HepG2 (cell line): Measurements from ENCODE around the gene RPP25L. TPM values are rescaled to one million over a fixed set of nuclear protein-coding genes. Genes with fewer than 3 reads are reported as not detected.
A peak's percentile ranks its signal among the peaks of the same experiment; 100 is the strongest.

Experiments
- ATAC-seq: fragments of 200-7000 bp; cut with Tn5 transposase; 3 replicates; pipeline ENCODE4 v1.9.1; 2020; ENCODE audit warnings: mild to moderate bottlenecking, moderate library complexity
- BruUV-seq: library from RNA; stranded (reverse); fragments of 400-500 nt; replicated peaks from 2 replicates; lab custom pipeline; 2021; lab: Mats Ljungman, UMichigan
- CTCF ChIA-PET: fragments of 300-600 bp; formaldehyde crosslinking; extraction: SDS; loops from one replicate; lab custom pipeline; 2021; ENCODE audit warnings: low total read pairs, inconsistent platforms, low intra/inter-chr PET ratio; lab: Yijun Ruan, JAX
- POLR2A ChIA-PET: fragments of 350-600 bp; sonication (Branson Sonifier 250); formaldehyde crosslinking; loops from one replicate; lab custom pipeline; 2020; ENCODE audit warnings: antibody characterized with exemption, inconsistent platforms; lab: Yijun Ruan, JAX
- DNase-seq: peaks from one replicate; pipeline ENCODE4 v3.0.0-alpha.2; 2015; ENCODE audit warnings: low spot score
- FAIRE-seq: peaks from 3 replicates; lab custom pipeline; 2011; peaks lifted over from hg19 to GRCh38; lab: Jason Lieb, UNC
- H2AFZ ChIP-seq: one replicate; pipeline ENCODE4 v1.6.1; 2011; ENCODE audit warnings: low read length, inconsistent platforms
- H3K27ac ChIP-seq: fragments of 300-600 bp; 3 replicates; pipeline ENCODE4 v1.8.0; 2011; ENCODE audit warnings: mixed run types, mild to moderate bottlenecking, mixed read lengths, low read length, inconsistent platforms; ENCODE audit not compliant: insufficient read depth; ENCODE audit errors: extremely low read length
- H3K27me3 ChIP-seq, 2 experiments: fragments of 200-600 bp in 1 of 2; 2 replicates in 1 of 2; 3 replicates in 1 of 2; pipeline versions ENCODE4 v1.6.0 to v1.8.0; 2011; ENCODE audit warnings: low read length in 2 of 2, mild to moderate bottlenecking in 2 of 2, moderate library complexity in 2 of 2, inconsistent platforms in 1 of 2; ENCODE audit not compliant: insufficient read depth in 2 of 2, control insufficient read depth in 1 of 2
- H3K36me3 ChIP-seq, 2 experiments: fragments of 200-600 bp in 1 of 2; replicated peaks in 1 of 2; 2 replicates in 1 of 2; 3 replicates in 1 of 2; pipeline versions ENCODE4 v1.5.1 to v1.8.0; 2011; ENCODE audit warnings: low read length in 2 of 2, inconsistent platforms in 1 of 2; ENCODE audit not compliant: insufficient read depth in 2 of 2, control insufficient read depth in 1 of 2
- H3K4me1 ChIP-seq: 2 replicates; pipeline ENCODE4 v1.5.1; 2012; ENCODE audit warnings: low read length, inconsistent platforms; ENCODE audit not compliant: insufficient read depth
- H3K4me2 ChIP-seq: 2 replicates; pipeline ENCODE4 v1.6.0; 2011; ENCODE audit warnings: low read depth, low read length, inconsistent platforms
- H3K4me3 ChIP-seq, 3 experiments: fragments of 200-600 bp in 1 of 3; sonication (generic), shearing (Covaris generic) in 1 of 3; replicated peaks in 1 of 3; 2 replicates each; pipeline ENCODE4 v1.5.1; 2011 to 2016; ENCODE audit warnings: low read length in 3 of 3, inconsistent platforms in 2 of 3, low read depth in 2 of 3, mild to moderate bottlenecking in 2 of 3, control low read depth in 1 of 3, mixed read lengths in 1 of 3; ENCODE audit not compliant: insufficient read depth in 1 of 3
- H3K79me2 ChIP-seq: one replicate; pipeline ENCODE4 v1.6.1; 2011; ENCODE audit warnings: low read length, inconsistent platforms; ENCODE audit not compliant: insufficient read depth
- H3K9ac ChIP-seq: 2 replicates; pipeline ENCODE4 v1.6.0; 2011; ENCODE audit warnings: mild to moderate bottlenecking, low read depth, low read length, inconsistent platforms; ENCODE audit not compliant: insufficient read depth
- H3K9me3 ChIP-seq: 2 replicates; pipeline ENCODE4 v1.5.1; 2012; ENCODE audit warnings: mild to moderate bottlenecking, low read length
- H4K20me1 ChIP-seq: 2 replicates; pipeline ENCODE4 v1.6.0; 2011; ENCODE audit warnings: inconsistent platforms, mild to moderate bottlenecking, low read length, moderate library complexity; ENCODE audit not compliant: insufficient read depth
- AGO2 ChIP-seq: fragments of 200-400 bp; formaldehyde crosslinking; optimal IDR thresholded peaks from 2 replicates; pipeline ENCODE3; 2017; ENCODE audit warnings: mild to moderate bottlenecking, low read depth, low read length, moderate library complexity
- ARID5B ChIP-seq: IDR thresholded peaks from 2 replicates; pipeline ENCODE4 v1.4.0; 2020; ENCODE audit warnings: mild to moderate bottlenecking, missing genetic modification reagents
- ATF7 ChIP-seq, 2 experiments: fragments of 450-650 bp in 1 of 2; sonication (generic) in 1 of 2; formaldehyde crosslinking in 1 of 2; IDR thresholded peaks; 2 replicates each; pipeline versions ENCODE4 v1.4.0 to v1.6.1; 2016 to 2020; ENCODE audit warnings: antibody characterized with exemption in 1 of 2, mild to moderate bottlenecking in 1 of 2, missing genetic modification reagents in 1 of 2
- CBX5 ChIP-seq: sonication (generic); formaldehyde crosslinking; IDR thresholded peaks from 2 replicates; pipeline ENCODE4 v1.4.0; 2020; ENCODE audit warnings: missing genetic modification reagents, borderline replicate concordance
- KLF16 ChIP-seq, 2 experiments: sonication (generic) in 1 of 2; formaldehyde crosslinking in 1 of 2; IDR thresholded peaks; 2 replicates each; pipeline versions ENCODE4 v1.6.1 to v1.8.0; 2016 to 2023; ENCODE audit warnings: missing genetic modification reagents in 2 of 2, missing compliant biosample characterization in 1 of 2
- KLF9 ChIP-seq: IDR thresholded peaks from 2 replicates; pipeline ENCODE4 v1.6.1; 2016; ENCODE audit warnings: low read depth
- SRF ChIP-seq: IDR thresholded peaks from 2 replicates; pipeline ENCODE4 v1.6.1; 2011; ENCODE audit warnings: mild to moderate bottlenecking, low read depth, low read length, moderate library complexity
- TOPORS ChIP-seq: sonication (generic); formaldehyde crosslinking; IDR thresholded peaks from 2 replicates; pipeline ENCODE4 v1.8.0; 2023; ENCODE audit warnings: mild to moderate bottlenecking, missing genetic modification reagents
- ZBTB38 ChIP-seq: sonication (generic); formaldehyde crosslinking; IDR thresholded peaks from 2 replicates; pipeline ENCODE4 v1.5.1; 2020; ENCODE audit warnings: mild to moderate bottlenecking, missing genetic modification reagents
- ZBTB42 ChIP-seq: sonication (generic); formaldehyde crosslinking; IDR thresholded peaks from 2 replicates; pipeline ENCODE4 v1.5.0; 2020; ENCODE audit warnings: mild to moderate bottlenecking, missing genetic modification reagents
- ZNF274 ChIP-seq: sonication (generic); formaldehyde crosslinking; IDR thresholded peaks from 2 replicates; pipeline ENCODE4 v1.5.1; 2020; ENCODE audit warnings: mild to moderate bottlenecking, missing genetic modification reagents
- ZNF577 ChIP-seq: sonication (generic); formaldehyde crosslinking; IDR thresholded peaks from 2 replicates; pipeline ENCODE4 v1.4.0; 2020; ENCODE audit warnings: mild to moderate bottlenecking, low read depth, missing genetic modification reagents, borderline replicate concordance
- WGBS: methylation state at CpG from one replicate; pipeline ENCODE4 v1.1.6; 2017; ENCODE audit warnings: low lambda C conversion rate; 5-methylcytosine and 5-hydroxymethylcytosine counted together
- in situ Hi-C: cut with HindIII; loops from 2 replicates; pipeline ENCODE4 v1.10.0; 2017; ENCODE audit warnings: low pct_unique_long_range_greater_than_20kb; ENCODE audit not compliant: extremely low pct_ligation_motif_present
- intact Hi-C: fragments of 100-400 bp; cut with micrococcal nuclease; formaldehyde crosslinking; loops from one replicate; pipeline ENCODE4 v1.10.0; 2022; ENCODE audit not compliant: unreplicated experiment
- polyA plus RNA-seq, 8 experiments: library from polyadenylated mRNA; depleted of rRNA in 3 of 8; stranded (reverse) in 7 of 8; unstranded in 1 of 8; fragments of >200 nt; fragmentation: Illumina TruSeq in 4 of 8; extraction: Trizol in 4 of 8; gene quantifications; 2 replicates each; pipeline versions ENCODE4 v1.2.1 to v1.2.3, GENCODE V29; 2011 to 2016; ENCODE audit warnings: low read depth in 4 of 8, missing spikeins in 1 of 8, mixed read lengths in 1 of 8; ENCODE audit not compliant: insufficient read depth in 1 of 8
- total RNA-seq, 5 experiments: library from RNA; depleted of rRNA; stranded (reverse); fragments of >200 nt; fragmentation: Illumina TruSeq; extraction: Trizol; gene quantifications; 2 replicates each; pipeline ENCODE4 v1.2.3, GENCODE V29; 2016; ENCODE audit warnings: low read depth in 1 of 5

Gene RPP25L
- total and polyA plus RNA-seq, 2 of the 13 experiments (the other 11 are each of a cell fraction or from before 2014, with no cell fraction given), result 24.5 to 27.3 TPM

- Histone ChIP-seq H3K27ac (no peak overlapping the region), H3K9ac (peak overlapping the region; percentile 95), H3K4me2 (peak overlapping the region; percentile 77)
Measured at GRCh38 chr9:34610434-34611206, 1.3 kb downstream of the RPP25L start.

GRCh38 chr9:34607331-34607730 lies 4.6 kb downstream of the RPP25L start:
- in situ Hi-C loops, result no loop called here
- DNase-seq (no peak), ATAC-seq (no peak), FAIRE-seq (no peak)
- H3K79me2 ChIP-seq, result peaks cover 6% of the 10 kb centered on the region
- intact Hi-C loops, result no loop called here
- no peak for TF ChIP-seq TOPORS
- no peak for TF ChIP-seq KLF9 (CRISPR knock-in tag)
- TF ChIP-seq ARID5B (CRISPR knock-in tag), result no peak
- 0 out of 4 replicates have a peak, but pooled peaks of 1 of the 2 experiments have one; percentile 2 for TF ChIP-seq KLF16 (CRISPR knock-in tag; IDR thresholded peaks at IDR 0.05)
- no peak for TF ChIP-seq ZNF577 (CRISPR knock-in tag)
- no peak for TF ChIP-seq ZBTB42 (CRISPR knock-in tag)
- TF ChIP-seq CBX5 (CRISPR knock-in tag), result no peak
- no peaks in the 10 kb centered on the region for H3K27me3 ChIP-seq
- no peak overlapping the region for H3K9ac ChIP-seq
- no peaks in the 10 kb centered on the region for H3K36me3 ChIP-seq
- no peaks in the 10 kb centered on the region; the same call in 1 of the 2 replicates for H4K20me1 ChIP-seq
- ChIA-PET POLR2A (interaction anchor here (0.6 to 1.5 kb wide), 4 partner anchors 26 to 39 kb away, joined by 3 to 5 read pairs (median 4); partner anchors contain the start of genes GALT and SIGMAR1), CTCF (no interaction called here)
- no TSS peak for BruUV-seq
- H3K4me3 ChIP-seq, result no peak overlapping the region
- H3K4me1 ChIP-seq, result peaks cover 27% of the 10 kb centered on the region
- WGBS, result 17% methylated on average over 2 of the region's 2 CpGs
- H3K9me3 ChIP-seq, result no peaks in the 10 kb centered on the region
- H3K4me2 ChIP-seq, result no peak overlapping the region; the same call in 1 of the 2 replicates
- H2AFZ ChIP-seq, result no peak overlapping the region
- no peak overlapping the region for H3K27ac ChIP-seq

More at GRCh38 chr9:34610434-34611206, 1.3 kb downstream of the RPP25L start:
- H3K9me3 ChIP-seq, result no peaks in the 10 kb centered on the region
- no peak for FAIRE-seq
- H3K27me3 ChIP-seq, result no peaks in the 10 kb centered on the region
- peak overlapping the region; percentile 84 to 91 (median 89) for H3K4me3 ChIP-seq
- in situ Hi-C loops, result no loop called here
- H3K36me3 ChIP-seq, result no peaks in the 10 kb centered on the region
- TF ChIP-seq AGO2 (peak; percentile 65), ZNF274 (CRISPR knock-in tag) (peak; percentile 23; the same call in 1 of the 2 replicates), SRF (peak; percentile 75; the same call in 1 of the 2 replicates), ATF7 (IDR thresholded peaks at IDR 0.05) (no peak), ATF7 (CRISPR knock-in tag; IDR thresholded peaks at IDR 0.05) (no peak), ZBTB38 (CRISPR knock-in tag) (0 out of 2 replicates have a peak, but pooled peaks have one; percentile 41)
- no peak overlapping the region for H2AFZ ChIP-seq
- 86% methylated on average over 2 of the region's 20 CpGs for WGBS
- no peak for DNase-seq
- ATAC-seq, result no peak
- H3K79me2 ChIP-seq, result peaks cover 6% of the 10 kb centered on the region
- intact Hi-C loops, result no loop called here
- H3K4me1 ChIP-seq, result peaks cover 40% of the 10 kb centered on the region
- ChIA-PET CTCF (no interaction called here), POLR2A (interaction anchor here (1.2 to 2.2 kb wide), 2 partner anchors 9 to 27 kb away, joined by 4 to 13 read pairs; partner anchors contain the start of genes DCTN3 and SIGMAR1)
- BruUV-seq, result no TSS peak
- H4K20me1 ChIP-seq, result no peaks in the 10 kb centered on the region; the same call in 1 of the 2 replicates
